HG03575 (cell line): ENCODE data around the gene C11orf21.
"Not testable (repeated sequence)": the region's sequence is repeated elsewhere in the genome, so short reads cannot be mapped to it uniquely, and the experiment has no call there.

Source experiments
- ATAC-seq: cut with Tn5 transposase; IDR thresholded peaks from one replicate; pipeline ENCODE4 v1.9.1; 2021; ENCODE audit not compliant: unreplicated experiment, insufficient number of reproducible peaks, low FRiP score; ENCODE audit errors: extremely low read depth

C11orf21 gene

GRCh38 chr11:2301631-2302305 lies at the start of gene C11orf21, which contains the start of gene TSPAN32:
TSS of gene C11orf21 (minus strand) at chr11:2301918. CDS start at chr11:2301808, 110 bp downstream.
TSS of gene TSPAN32 (plus strand) at chr11:2302013. CDS start at chr11:2302150, 137 bp downstream.
- no peak for ATAC-seq

DNA sequence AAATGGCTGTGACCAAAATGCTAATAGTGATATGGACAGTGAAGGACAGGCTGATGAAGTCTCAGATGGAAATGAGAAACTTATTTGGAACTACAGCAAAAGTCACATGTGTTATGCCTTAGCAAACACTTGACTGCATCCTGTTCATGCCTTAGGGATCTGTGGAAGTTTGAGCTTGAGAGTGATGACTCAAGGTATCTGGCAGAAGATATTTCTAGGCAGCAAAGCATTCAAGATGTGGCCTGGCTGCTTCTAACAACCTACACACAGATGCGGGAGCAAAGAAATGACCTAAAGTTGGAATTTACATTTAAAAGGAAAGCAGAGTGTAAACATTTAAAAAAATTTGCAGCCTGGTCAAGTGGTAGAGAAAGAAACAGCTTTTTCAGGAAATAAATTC lies 47.3 kb upstream of the C11orf21 start:
- no peak for ATAC-seq

DNA sequence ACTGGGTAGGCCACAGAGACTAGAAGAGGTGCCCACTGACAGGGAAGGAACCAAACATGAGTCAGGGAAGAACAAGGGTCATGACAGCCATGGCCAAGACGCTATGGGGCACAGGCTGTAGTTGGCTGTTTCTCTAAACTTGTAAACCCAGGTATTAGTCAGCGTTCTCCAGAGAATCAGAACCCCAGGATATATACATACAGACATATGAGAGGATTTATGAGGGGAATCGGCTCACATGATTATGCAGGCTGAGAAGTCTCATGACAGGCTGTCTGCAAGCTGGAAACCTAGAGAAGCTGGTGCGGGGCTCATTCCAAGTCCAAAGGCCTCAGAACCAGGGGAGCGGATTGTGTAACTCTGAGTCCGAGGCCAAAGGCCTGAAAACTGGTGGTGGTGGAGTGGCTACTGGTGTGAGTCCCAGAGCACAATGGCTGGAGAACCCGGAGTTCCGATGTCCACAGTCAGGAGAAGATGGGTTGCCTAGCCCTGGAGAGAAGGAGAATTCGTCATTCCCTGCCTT lies 45.7 kb upstream of the C11orf21 start:
- no peak for ATAC-seq

GRCh38 chr11:2346586-2347307 lies 45.0 kb upstream of the C11orf21 start:
- no peak for ATAC-seq

DNA sequence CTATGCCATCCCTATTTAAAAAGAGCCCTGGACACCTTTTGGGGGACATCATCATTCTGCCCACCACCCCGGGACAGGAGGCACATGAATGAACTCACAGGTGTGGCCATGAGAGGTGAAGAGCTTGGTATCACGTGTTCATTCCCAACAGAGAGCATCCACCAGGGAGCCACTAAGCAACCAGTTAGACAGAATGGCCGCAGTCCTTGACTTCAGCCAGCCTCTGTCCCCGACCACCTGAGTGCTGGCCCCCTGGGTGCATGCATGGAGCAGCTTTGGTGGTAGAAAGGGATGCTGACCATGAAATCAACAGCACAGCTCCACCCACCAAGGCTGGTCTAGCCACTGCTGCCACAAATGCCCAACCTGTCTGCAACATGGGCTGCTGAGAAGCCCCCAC lies 44.3 kb upstream of the C11orf21 start:
- ATAC-seq: no peak

- no peak for ATAC-seq
Observed at GRCh38 chr11:2345050-2345449, 43.3 kb upstream of the C11orf21 start.

GRCh38 chr11:2343502-2343901 lies 41.8 kb upstream of the C11orf21 start:
- ATAC-seq: no peak

GRCh38 chr11:2342981-2343380 lies 41.3 kb upstream of the C11orf21 start:
- ATAC-seq: no peak

GRCh38 chr11:2342557-2342956 lies 40.8 kb upstream of the C11orf21 start:
- no peak for ATAC-seq

GRCh38 chr11:2338760-2339159 lies 37.0 kb upstream of the C11orf21 start:
- not testable (repeated sequence) for ATAC-seq

- ATAC-seq: not testable (repeated sequence)
Observed at GRCh38 chr11:2335286-2335685, 33.6 kb upstream of the C11orf21 start.

DNA sequence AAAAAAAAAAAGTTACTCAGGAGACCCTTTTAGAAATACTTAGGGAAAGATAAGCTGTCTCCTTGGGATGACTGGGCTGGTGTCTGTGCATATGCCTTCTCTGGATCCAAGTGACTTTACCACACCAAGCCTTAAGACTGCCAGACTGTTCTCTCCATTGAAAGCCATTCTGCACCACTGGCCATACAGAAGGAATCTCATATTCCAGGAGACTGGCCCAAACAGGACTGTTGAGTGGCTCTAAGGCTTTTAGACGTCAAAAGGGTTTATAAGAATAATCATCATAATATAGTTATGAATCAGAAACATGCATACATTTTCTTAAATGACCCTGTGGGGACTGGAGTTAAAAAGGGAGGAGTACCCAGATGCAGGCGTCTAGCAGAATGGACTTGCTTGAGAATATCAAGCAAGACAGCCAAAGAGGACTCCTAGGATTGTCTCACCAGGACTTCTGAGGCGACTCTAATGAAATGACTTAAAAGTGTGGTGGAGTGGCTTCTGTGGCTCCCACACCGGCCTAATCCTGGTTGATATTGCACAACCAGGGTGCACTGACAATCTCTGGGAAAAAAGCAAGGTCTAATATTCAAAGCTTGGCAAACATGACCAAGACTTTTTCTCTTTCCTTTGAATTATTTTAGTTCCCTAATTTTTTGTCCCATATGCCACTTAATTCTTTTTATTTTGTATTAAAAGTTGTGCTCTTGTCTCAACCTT lies 31.9 kb upstream of the C11orf21 start:
- not testable (repeated sequence) for ATAC-seq

DNA sequence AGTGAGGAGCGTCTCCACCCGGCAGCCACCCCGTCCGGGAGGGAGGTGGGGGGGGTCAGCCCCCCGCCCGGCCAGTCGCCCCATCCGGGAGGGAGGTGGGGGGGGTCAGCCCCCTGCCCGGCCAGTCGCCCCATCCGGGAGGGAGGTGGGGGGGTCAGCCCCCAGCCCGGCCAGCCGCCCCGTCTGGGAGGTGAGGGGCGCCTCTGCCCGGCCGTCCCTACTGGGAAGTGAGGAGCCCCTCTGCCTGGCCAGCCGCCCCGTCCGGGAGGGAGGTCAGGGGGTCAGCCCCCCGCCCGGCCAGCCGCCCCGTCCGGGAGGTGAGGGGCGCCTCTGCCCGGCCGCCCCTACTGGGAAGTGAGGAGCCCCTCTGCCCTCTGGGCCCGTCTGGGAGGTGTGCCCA lies 30.9 kb upstream of the C11orf21 start:
- ATAC-seq: not testable (repeated sequence)

GRCh38 chr11:2331404-2331803 lies 29.7 kb upstream of the C11orf21 start:
- ATAC-seq: no peak

GRCh38 chr11:2330696-2331095 lies 29.0 kb upstream of the C11orf21 start:
- ATAC-seq: no peak

GRCh38 chr11:2329551-2329950 lies 27.8 kb upstream of the C11orf21 start:
- no peak for ATAC-seq

GRCh38 chr11:2328656-2329354 lies 27.1 kb upstream of the C11orf21 start:
- no peak for ATAC-seq

GRCh38 chr11:2328021-2328420 lies 26.3 kb upstream of the C11orf21 start:
- ATAC-seq: no peak

DNA sequence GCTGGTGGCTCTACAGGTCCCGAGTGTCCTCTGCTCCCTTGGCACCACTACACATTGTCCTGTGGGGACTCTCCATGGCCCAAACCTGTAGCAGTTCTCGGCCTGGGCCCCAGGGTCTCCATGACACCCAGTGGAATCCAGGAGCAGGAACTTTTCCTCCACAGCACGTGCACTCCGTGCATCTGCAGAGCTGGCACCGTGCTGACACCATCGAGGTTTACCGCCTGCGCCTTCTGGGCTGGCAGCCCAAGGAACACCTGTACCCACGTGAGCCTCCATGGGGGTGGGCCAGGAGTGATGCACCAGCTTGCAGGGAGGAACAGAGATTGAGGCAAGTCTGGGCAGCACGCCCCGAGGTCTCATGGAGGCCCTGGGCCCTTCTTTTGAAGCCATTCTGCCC lies 25.3 kb upstream of the C11orf21 start:
- no peak for ATAC-seq
